Measurements from ENCODE around the gene IL1B.
"Not testable (repeated sequence)": the region's sequence is repeated elsewhere in the genome, so short reads cannot be mapped to it uniquely, and the experiment has no call there.

Gene IL1B

DNA sequence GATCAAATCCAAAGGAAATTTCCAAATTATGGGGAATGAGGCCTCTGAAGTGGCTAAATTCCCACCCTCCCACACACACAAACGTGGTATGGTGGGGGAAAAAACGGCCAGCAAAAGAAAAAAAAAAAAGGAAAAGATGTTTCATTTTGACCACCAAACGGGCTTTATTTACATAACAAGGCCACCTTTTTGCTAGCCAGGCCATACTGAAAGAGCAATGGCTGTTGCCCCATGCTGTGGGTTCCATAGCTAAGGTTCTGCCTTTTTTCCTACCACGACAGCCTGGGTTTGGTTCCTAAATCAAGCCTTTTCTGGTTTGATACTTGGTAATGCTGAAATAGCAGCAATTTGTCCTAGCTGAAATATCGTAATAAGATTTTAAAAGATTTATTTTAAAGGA, 14.0 kb upstream of the IL1B start:
- DNase-seq (ENCODE audit: low read depth, low spot score), result peak; percentile 43

DNA sequence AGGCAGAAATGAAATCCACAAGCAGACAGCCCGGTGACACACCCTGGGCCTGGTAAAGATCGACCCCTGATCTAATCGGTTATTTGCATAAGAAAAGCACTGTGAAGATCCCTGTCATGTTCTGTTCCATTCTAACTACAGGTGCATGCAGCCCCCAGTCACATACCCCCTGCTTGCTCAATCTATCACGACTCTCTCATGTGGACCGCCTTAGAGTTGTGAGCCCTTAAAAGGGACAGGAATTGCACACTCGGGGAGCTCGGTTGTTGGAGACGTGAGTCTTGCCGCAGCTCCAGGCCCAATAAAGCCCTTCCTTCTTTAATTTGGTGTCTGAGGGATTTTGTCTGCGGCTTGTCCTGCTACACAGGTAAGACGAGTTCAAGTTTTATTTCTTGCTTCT, 13.4 kb upstream of the IL1B start:
- DNase-seq (ENCODE audit: low read depth, low spot score), result peak; percentile 58

DNA sequence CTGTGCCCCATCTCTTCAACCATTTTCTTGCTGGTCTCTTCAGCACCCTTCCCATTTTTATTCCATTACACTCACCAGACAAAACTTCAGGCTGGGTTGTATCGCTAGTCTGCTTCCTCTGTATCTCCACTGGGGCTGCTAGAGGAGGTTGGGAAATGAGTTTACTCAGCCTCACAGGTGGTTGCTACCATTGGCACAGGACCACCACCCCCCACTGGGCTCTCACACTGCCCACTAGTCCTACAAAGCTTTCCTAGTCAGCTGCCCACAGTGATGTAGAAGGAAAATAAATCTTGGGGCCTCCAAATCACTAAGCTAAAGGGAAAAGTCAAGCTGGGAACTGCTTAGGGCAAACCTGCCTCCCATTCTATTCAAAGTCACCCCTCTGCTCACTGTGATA, 12.3 kb upstream of the IL1B start:
- DNase-seq (ENCODE audit: low read depth, low spot score), result no peak

DNA sequence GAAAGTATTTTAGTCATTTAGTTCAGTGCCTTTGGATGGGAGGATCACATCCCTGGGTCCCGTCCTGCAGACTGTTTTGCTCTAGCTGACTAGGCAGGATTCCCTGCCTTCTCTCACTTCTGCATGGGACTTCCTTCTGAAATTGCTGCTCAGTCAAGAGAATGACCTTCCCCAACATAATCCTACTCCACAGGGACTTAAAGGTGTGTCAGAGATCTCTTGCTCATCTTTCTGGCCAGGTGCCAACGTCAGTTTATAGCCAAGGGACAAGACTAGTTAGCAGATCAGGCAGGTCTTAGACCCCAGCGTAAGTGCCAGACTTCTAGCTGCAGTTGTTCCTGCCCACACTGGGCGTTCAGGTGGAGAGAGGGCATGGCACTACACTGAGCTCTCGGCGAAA, 9.5 kb upstream of the IL1B start:
- DNase-seq (ENCODE audit: low read depth, low spot score), result no peak

DNA sequence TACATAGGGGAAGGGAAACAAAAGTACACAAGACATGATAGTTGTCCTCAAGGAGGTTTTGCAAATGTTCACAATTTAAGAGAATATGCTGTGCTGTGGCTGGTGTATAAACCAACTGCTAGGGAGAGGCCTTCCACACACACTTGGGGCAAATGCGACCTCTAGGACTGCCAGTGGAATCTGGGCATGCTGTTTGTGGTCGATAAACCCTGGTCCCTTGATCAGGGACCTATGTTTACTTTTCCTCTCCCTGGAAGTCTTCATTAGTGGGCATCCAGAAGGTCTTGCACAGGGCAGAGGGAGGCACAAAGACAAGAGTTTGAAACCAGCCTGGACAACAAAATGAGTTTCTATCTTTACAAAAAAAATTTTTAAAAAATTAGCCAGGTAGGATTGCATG, 7.3 kb upstream of the IL1B start:
- no peak for DNase-seq (ENCODE audit: low read depth, low spot score)

DNA sequence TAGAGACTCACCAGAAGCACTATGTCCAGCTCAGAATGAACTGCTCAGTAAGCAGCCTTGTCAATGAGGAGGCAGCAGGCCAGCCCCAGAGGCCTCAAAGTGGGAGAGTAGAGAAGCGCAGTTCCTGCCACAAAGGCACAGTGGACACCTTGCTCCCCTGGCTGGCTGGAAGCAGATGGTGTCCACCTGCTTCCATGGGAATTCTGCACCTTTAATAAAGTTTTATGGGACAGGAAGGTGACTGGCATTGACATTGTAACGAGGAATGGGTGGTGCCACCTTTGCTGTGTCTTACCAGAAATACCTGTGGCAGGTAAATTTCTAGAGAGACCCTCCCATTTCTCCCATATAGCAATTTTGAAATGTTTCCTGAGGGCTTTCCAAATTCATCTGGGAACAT, 6.7 kb upstream of the IL1B start:
- no peak for DNase-seq (ENCODE audit: low read depth, low spot score)

DNA sequence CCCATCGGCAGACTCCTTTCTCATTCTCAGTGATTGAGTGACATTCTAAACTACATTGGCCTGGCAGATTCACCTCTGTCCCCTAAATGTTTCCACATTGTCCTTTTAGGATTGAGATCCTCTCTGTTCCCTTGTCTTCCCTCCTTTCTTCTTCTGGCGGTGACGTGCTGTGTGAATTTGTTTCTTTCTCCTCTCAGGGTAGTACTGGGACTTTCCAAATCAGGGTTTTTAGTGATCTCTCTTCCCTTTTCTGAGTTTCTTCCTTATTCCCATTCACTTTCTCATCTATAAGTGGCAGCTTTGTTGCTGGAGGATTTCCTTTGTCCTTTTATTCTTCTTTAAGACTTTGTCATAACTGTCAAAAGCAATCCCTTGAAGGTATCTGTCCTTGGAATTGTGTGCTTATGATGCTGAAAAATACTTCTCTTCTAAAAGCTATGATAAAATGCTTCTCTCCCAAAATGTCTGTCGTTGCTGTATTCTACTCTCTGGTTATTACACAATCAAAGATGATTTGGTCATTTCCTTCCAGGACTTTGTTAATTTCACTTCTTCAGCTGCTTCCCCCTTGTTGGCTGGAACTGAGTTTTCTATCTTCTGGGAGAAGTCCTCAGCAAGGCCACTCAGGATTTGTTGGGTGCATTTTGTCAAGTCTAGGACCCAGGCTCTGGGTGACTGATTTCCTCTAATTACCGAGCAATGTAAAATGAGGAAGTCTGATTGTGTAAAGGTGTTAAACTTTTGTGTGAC, 4.9 kb upstream of the IL1B start:
- no peak for DNase-seq (ENCODE audit: low read depth, low spot score)

DNA sequence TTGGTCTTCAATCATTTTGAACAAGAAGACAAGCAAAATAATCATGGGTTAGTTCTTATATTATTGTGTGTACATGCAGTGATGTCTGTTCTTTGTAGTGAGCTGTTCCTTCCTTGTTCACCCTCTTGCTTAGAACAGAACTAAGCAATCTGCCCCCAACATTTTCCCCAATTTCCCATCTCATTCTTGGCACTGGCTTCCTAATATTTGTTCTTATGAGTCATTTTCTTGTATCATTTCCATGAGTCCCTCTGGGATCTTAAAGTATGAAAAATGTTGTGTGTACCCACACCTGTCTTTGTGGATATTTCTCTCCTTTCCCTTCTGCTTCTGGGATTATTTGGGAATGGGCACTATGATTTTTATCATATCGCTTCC, 3.5 kb upstream of the IL1B start:
- no peak for DNase-seq (ENCODE audit: low read depth, low spot score)

DNA sequence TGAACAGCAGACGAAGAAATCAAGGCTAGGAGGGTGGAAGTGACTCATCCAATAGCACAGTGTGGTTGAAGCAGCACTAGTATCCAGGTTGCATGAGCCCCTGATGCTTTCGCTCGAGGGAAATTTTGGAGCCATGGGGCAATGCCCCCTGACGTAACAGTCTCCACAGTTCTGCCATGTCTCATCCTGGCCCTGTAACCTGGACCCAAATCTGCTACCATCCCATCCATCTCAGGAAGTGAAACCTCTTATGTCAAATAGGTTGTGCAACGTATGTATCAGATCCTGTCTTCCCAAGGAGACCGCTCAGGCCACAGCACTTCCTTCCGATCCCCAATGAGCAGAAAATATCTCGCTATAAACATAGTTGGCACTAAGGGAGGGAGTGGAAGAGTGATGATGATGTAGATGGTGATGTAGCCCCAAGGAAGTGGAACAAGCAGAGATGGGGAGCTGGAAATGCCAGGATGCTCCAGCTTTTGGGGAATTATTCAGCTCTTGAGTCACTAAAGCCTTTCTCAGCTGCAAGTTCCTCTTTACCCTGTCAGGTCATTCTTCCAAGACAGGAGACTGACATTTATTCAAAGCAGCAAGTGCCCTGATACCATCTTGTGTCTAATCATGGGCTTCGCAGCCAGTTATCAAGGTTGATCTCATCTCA, 3.0 kb upstream of the IL1B start:
- DNase-seq (ENCODE audit: low read depth, low spot score), result no peak

DNA sequence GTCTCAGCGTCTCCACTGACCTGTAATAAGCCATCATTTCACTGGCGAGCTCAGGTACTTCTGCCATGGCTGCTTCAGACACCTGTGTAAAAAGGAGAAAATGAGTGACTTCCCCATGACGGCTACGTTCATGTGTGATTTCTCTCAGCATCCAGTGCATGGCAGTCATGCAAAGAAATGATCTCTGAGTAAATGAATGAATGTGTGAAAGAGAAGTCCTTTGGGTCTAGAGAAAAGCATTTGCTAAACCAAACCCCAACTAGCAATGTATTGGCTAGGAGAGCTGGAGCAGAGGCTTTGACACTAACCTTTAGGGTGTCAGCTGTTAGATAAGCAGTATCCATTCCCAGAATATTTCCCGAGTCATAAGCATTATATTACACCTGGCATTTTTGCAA, 417 bp downstream of the IL1B start:
- no peak for DNase-seq (ENCODE audit: low read depth, low spot score)

DNA sequence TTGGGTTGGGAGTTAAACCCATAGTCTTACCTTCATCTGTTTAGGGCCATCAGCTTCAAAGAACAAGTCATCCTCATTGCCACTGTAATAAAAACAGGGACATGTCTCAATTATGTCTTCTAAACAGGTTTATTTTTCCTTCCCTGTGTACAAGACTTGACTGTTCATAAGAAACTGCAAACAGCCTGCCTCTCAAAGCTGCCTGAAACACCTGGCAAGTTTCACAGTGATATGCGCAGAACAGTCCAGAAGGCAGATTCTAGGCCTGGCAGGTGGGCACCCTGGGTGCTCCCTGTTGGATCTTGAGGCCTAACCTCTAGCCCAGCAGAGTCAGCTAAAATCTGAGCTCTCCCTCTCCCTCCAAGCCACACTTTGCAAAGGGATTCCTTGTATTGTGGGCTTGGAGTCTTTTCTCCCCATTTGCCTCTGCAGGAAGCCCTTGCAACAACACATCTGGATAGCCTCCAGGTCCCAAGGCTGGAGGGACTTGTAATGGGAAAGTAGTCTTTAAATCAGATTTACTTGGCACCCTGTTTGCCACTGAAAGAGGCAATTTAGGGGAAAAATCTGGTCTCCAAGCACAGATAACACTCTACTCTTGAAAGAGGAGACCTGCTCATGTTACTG, 930 bp downstream of the IL1B start:
- no peak for DNase-seq (ENCODE audit: low read depth, low spot score)

DNA sequence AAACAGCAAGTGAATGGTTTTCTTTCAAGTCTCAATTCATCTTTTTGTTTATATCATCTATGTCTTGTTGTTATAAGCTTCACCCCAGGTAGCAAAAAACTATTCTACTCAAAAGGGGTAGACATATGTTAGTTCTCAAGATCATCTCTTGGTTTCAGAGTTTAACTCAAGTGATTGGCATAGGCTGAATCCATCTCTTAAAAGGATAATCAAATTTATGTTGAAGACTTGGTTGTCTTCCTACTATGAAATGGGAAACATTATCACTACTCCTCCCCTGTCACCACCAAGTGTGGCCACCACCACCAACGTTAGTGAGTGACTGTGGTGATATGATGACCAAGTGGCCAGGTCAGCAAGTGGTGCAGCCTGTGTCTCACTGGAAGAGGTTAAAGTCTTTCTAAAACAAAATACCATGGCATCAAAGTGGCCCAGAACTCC, 1.5 kb downstream of the IL1B start:
- no peak for DNase-seq (ENCODE audit: low read depth, low spot score)

DNA sequence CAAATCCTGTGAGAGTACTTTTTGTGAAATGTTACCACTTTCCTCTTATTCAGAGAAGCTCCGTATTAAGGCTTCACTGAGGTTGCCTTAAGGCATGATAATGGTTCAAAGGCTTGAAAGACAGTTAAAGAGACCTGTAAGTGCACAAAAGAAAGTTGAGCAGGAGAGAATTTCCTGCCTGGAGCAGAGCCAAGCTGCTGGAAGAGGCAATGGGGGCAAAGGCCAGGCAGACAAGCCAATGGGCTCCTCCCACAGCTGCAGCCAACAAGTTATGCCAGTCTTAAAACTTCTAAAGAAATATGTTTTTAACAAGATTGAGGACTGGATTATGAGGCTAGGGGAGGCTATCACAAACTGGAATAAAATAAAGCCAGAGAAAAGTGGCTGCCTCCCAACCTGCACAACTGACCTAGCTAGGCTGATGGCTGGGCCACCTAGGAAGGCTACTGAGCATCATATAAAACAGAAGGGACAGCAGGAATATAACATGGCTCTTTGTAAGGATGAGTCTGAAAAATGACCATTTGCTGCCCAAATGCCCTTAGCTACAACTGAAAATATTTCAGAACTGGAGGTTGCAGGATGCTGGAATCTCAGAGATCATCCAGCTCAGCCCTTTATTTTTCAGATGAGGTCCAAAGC, 2.1 kb downstream of the IL1B start:
- peak; percentile 41 for DNase-seq (ENCODE audit: low read depth, low spot score)

DNA sequence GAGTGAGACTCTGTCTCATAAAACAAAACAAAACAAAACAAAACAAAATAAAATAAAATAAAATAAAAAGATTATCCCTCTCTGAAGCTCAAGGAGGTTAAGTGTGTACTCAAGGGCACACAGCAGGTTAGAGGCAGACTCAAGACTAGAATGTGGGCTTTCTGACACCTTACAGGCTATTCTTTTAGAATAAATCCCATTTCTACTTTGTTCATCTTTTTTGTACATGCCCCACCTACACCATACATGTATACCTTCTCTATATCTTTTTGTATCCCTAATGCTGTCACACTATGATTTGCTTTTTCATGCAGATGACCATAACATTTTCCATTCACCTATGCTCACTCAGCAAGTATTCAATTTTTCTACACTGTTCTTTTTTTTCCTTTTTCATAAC, 2.6 kb downstream of the IL1B start:
- DNase-seq (ENCODE audit: low read depth, low spot score), result no peak

DNA sequence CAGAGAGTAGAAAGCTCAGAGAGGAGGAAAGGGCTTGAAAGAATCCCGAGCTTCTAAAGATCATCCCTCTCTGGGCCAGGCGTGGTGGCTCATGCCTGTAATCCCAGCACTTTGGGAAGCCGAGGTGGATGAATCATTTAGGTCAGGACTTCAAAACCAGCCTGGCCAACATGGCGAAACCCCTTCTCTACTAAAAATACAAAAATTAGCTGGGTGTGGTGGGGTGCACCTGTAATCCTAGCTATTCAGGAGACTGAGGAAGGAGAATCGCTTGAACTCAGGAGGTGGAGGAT, 3.0 kb downstream of the IL1B start:
- DNase-seq (ENCODE audit: low read depth, low spot score), result not testable (repeated sequence)

DNA sequence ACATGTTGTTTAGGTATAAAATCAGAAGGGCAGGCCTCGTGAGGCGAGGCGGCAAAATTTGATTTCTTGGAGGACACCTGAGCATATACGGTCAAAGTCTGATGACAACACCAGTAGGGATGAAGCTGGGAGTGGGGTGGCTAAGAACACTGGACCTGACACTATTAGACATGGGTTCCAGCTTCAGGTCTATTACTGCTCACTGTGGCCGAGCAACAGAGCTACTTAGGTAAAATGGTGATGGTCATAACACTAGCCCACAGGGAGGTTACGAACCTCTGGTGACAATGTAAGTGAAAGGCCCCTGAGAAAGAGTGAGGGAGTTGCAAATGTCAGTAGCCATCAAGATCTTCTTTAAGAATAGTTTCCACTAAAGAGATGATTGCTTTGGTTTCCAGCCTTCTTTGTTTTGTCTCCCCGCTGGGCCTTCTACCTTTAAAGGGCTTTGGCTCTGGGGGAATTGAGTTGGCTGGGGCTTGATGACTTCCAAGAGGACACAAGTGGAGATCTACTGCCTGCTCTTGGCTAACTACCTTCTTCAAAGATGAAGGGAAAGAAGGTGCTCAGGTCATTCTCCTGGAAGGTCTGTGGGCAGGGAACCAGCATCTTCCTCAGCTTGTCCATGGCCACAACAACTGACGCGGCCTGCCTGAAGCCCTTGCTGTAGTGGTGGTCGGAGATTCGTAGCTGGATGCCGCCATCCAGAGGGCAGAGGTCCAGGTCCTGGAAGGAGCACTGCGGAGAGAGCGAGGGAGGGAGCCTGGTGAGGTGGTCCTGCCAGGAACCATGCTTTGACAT, 3.5 kb downstream of the IL1B start:
- DNase-seq (ENCODE audit: low read depth, low spot score), result no peak

DNA sequence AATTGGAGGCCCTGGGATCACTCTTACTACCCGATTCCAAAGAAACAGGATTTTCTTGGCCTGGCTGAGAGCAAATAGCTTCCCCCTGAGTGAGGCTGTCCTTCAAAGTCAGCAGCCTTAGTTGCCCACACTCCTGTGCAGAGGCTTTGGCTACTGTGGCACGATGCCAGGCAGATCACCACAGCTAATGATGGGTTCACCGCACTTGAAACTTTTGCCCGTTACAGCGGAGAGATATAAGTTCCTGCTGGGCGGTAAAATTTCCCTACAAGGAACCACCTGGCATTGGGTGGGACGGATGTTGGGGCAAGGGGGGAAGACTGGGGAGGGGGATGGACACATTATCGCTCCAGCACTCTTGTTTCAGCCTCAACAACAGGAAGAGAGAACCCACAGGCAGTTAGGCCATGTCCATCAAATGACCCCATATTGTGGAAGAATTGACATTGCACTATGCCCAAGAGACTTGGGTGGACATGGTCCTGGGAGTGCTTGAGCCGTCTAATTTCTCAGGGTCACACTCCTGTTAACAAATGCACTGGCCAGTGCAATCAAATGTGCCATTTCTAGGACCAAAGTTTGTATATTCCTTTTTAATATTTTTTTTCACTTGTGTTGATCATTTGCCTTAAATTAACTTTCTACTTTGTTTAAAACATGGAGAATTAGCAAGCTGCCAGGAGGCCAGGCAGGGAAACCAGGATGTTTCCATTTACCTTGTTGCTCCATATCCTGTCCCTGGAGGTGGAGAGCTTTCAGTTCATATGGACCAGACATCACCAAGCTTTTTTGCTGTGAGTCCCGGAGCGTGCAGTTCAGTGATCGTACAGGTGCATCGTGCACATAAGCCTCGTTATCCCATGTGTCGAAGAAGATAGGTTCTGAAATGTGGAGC, 4.4 kb downstream of the IL1B start:
- no peak for DNase-seq (ENCODE audit: low read depth, low spot score)

DNA sequence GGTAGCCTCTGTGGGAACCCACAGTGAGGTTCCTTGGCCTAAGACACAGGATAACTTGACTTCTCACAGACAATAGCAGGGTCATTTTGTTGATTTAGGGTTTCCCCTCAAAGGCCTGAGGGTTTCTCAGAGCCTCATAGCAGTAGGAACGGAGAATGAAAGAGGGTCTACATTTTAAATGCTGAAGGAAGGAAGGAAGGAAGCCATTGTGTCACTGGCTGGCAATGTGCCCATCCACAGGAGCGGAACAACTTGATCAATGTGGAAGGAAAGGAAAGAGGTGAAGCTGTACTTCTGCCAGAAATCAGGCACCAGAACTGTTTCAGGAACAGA, 5.1 kb downstream of the IL1B start:
- no peak for DNase-seq (ENCODE audit: low read depth, low spot score)

DNA sequence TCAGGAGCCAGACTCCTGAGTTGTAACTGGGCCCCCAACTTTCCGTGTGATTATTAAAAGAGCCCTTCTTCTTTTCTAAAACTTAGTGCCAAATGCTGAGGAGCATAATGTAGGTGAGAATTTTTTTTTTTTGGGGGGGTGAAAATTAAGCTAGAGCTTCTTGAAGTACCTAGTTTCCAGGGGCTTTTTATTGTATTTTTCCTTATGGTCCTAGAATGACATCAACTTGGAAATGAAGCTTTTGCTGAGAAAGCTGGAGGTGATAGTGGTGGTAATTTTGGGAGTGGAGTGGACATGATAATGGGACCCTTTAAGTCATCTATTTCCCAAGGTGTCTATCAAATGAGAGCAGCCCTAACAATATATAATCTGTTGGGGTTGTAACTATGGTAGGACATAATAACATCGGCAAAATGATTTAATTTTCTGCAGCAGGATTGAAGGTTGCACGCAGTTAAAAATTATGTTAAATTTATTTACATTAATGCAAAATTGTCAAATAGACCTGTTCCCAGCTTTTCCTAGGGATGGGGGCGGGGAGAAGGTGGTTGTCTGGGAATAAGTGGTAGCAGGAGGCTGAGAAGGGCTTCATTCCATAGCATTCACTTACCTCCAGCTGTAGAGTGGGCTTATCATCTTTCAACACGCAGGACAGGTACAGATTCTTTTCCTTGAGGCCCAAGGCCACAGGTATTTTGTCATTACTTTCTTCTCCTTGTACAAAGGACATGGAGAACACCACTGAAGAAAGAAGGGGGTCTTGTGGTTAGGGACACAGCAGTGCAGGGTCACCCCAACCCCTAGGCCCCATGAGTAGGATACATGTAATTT, 5.7 kb downstream of the IL1B start:
- no peak for DNase-seq (ENCODE audit: low read depth, low spot score)

DNA sequence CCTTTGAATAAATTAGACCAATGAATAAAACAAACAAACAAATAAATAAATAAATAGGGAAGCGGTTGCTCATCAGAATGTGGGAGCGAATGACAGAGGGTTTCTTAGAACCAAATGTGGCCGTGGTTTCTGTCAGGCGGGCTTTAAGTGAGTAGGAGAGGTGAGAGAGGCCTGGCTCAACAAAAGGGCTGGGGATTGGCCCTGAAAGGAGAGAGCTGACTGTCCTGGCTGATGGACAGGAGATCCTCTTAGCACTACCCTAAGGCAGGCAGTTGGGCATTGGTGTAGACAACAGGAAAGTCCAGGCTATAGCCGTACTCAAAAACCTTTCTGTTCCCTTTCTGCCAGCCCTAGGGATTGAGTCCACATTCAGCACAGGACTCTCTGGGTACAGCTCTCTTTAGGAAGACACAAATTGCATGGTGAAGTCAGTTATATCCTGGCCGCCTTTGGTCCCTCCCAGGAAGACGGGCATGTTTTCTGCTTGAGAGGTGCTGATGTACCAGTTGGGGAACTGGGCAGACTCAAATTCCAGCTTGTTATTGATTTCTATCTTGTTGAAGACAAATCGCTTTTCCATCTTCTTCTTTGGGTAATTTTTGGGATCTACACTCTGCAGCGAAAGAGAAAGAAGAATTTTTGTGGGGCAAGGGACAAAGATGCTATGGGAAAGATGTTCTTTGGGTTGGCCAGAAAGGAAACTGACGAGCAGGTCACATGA, 6.5 kb downstream of the IL1B start:
- no peak for DNase-seq (ENCODE audit: low read depth, low spot score)

Measured in ELF-1 (cell line).